ENCODE results near the gene PEAK1. TPM values are rescaled to one million over a fixed set of nuclear protein-coding genes. Genes with fewer than 3 reads are reported as not detected.

The PEAK1 gene
- total RNA-seq, 1 donor from 2014 or later, result 10.2 TPM

DNA sequence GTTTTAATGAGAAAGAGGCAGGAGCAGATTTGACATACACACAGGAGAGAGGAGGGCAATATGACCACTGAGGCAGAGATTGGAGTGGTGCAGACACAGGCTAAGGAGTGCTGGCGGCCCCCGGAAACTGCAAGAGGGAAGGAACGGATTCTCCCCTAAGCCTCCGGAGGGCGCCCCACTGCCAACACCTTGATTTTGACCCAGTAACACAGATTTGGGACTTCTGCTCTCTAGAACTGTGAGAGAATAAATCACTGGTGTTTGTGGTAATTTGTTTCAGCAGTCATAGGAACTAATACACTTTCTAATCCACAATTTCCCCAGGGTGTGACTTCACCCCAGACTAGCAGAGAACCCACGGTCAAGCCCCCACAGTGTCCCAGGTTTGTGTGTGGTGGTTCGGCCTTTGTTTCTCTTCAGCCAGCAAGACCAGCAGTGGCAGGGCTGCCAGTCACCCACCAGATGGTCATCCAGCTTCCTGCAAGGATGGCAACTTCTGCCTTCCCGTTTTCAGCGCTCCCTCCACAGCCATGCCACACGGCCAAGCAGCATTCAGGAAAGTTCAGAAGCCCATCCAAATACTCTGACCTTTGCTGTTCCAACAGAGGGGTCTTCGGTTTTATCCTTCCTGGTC, 325.4 kb downstream of the PEAK1 start:
- TF ChIP-seq, protein P1, sequence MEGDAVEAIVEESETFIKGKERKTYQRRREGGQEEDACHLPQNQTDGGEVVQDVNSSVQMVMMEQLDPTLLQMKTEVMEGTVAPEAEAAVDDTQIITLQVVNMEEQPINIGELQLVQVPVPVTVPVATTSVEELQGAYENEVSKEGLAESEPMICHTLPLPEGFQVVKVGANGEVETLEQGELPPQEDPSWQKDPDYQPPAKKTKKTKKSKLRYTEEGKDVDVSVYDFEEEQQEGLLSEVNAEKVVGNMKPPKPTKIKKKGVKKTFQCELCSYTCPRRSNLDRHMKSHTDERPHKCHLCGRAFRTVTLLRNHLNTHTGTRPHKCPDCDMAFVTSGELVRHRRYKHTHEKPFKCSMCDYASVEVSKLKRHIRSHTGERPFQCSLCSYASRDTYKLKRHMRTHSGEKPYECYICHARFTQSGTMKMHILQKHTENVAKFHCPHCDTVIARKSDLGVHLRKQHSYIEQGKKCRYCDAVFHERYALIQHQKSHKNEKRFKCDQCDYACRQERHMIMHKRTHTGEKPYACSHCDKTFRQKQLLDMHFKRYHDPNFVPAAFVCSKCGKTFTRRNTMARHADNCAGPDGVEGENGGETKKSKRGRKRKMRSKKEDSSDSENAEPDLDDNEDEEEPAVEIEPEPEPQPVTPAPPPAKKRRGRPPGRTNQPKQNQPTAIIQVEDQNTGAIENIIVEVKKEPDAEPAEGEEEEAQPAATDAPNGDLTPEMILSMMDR (IDR thresholded peaks at IDR 0.05; ENCODE audit: insufficient read depth, low read length, poor library complexity, severe bottlenecking), result no peak
- Histone ChIP-seq H3K36me3 (ENCODE audit: control insufficient read depth, insufficient read depth, low read length) (no peaks in the 10 kb centered on the region), H3K27me3 (ENCODE audit: control insufficient read depth, insufficient read depth, low read length) (no peaks in the 10 kb centered on the region), H3K4me3 (ENCODE audit: low read depth, low read length) (no peak overlapping the region)
- no peak for DNase-seq (ENCODE audit: low read depth)

DNA sequence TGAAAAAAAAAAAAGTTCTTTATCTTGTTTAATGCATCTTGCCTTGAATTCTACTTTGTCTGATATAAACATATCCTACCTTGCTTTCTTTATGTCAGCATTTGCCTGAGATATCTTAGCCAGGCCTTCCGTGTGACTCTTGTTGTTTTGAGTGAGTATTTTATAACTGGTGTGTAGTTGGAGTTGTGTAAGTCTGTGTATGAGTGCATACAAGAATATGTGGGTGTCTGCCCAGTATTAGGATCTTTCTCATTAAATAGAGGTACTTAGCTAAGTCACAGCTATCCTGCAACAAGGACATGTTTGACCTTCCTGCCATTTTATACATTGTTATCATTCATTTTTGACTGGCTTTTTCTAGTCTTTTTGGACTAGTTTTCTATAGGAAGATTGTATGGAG, 326.5 kb downstream of the PEAK1 start:
- Histone ChIP-seq H3K4me3 (ENCODE audit: low read depth, low read length) (no peak overlapping the region), H3K27me3 (ENCODE audit: control insufficient read depth, insufficient read depth, low read length) (no peaks in the 10 kb centered on the region), H3K36me3 (ENCODE audit: control insufficient read depth, insufficient read depth, low read length) (no peaks in the 10 kb centered on the region)
- no peak for DNase-seq (ENCODE audit: low read depth)
- TF ChIP-seq, protein P1 (IDR thresholded peaks at IDR 0.05; ENCODE audit: insufficient read depth, low read length, poor library complexity, severe bottlenecking), result no peak

DNA sequence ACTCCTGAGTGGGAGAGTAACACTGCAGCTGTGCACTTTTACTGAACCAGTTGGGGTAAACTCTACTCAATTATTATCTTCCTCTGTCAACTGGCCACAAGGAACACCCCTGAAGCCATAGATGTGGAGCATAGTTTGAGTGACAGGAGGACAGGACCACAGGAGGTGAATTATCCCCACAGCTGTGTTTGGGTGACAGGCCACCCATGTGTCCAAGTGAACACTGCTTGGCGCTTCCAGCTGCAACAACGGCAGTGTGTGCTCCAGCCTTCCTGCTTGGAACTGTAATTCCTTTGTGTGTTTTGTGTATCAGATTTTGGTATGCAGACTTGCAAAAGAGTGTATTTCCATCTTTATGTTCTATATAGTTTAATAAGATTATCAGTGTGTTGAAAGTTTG, 328.8 kb downstream of the PEAK1 start:
- Histone ChIP-seq H3K4me3 (ENCODE audit: low read depth, low read length) (no peak overlapping the region), H3K27me3 (ENCODE audit: control insufficient read depth, insufficient read depth, low read length) (no peaks in the 10 kb centered on the region), H3K36me3 (ENCODE audit: control insufficient read depth, insufficient read depth, low read length) (no peaks in the 10 kb centered on the region)
- TF ChIP-seq, protein P1 (IDR thresholded peaks at IDR 0.05; ENCODE audit: insufficient read depth, low read length, poor library complexity, severe bottlenecking), result no peak
- no peak for DNase-seq (ENCODE audit: low read depth)

DNA sequence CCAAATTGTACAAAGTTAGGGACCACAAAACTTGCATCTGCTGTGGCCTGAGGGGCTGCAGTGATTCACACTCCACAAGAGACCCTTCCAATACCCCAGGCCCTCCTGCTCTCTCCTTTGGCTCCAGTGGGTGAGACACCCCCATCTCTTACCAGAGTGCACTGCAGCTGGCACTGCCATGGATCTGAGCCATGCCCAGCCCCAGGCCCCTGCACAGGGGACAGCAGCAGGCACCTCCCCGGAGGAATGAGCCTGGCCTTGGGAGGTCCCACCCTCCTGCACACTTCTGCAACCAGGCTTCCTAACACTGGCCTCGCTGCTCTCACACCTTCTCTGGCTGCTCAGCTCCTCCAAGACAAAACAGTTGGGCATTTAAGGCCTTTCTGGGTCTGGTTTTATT, 332.7 kb downstream of the PEAK1 start:
- Histone ChIP-seq H3K4me3 (ENCODE audit: low read depth, low read length) (no peak overlapping the region), H3K36me3 (ENCODE audit: control insufficient read depth, insufficient read depth, low read length) (peaks cover 1% of the 10 kb centered on the region), H3K27me3 (ENCODE audit: control insufficient read depth, insufficient read depth, low read length) (no peaks in the 10 kb centered on the region)
- DNase-seq (ENCODE audit: low read depth), result no peak
- TF ChIP-seq, protein P1 (IDR thresholded peaks at IDR 0.05; ENCODE audit: insufficient read depth, low read length, poor library complexity, severe bottlenecking), result no peak

DNA sequence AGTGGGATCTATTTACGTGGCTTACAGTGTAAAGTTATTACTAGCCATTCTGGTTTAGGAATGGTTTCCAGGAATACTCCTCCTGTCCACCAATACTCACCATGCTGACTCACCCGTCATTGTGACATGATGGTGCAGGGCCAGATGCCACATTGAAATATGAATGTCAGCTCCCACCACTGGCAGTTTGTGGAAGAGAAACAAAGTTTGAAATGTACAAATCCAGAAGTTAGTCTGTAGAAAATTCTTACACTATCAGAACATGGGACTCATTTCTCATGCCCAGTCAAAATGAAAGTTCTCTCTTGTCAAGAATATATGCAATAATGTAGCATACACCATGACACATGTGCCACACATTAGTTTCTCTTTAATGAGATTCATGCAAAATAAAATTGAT, 334.6 kb downstream of the PEAK1 start:
- Histone ChIP-seq H3K4me3 (ENCODE audit: low read depth, low read length) (no peak overlapping the region), H3K27me3 (ENCODE audit: control insufficient read depth, insufficient read depth, low read length) (no peaks in the 10 kb centered on the region), H3K36me3 (ENCODE audit: control insufficient read depth, insufficient read depth, low read length) (peaks cover 1% of the 10 kb centered on the region)
- DNase-seq (ENCODE audit: low read depth), result no peak
- TF ChIP-seq, protein P1 (IDR thresholded peaks at IDR 0.05; ENCODE audit: insufficient read depth, low read length, poor library complexity, severe bottlenecking), result no peak

DNA sequence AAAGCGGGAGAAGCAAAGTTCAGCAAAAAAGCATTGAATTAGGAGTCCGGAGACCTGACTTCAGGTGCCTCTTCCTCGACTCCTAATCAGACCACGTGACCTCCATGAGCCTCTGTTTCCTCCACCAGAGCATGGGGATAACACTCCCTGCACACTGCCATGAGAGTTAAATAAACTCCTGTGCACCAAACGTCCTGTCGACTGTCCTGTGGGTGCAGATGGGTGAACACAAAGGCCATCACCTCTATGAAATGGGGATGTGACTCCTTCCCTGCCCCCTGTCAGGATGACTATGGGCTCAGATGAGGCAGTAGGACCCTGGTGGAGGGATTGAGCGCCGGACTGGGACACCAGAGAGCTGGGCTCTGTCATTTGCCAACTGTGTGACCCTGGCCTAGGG, 335.5 kb downstream of the PEAK1 start:
- Histone ChIP-seq H3K27me3 (ENCODE audit: control insufficient read depth, insufficient read depth, low read length) (no peaks in the 10 kb centered on the region), H3K4me3 (ENCODE audit: low read depth, low read length) (no peak overlapping the region), H3K36me3 (ENCODE audit: control insufficient read depth, insufficient read depth, low read length) (peaks cover 1% of the 10 kb centered on the region)
- no peak for DNase-seq (ENCODE audit: low read depth)
- TF ChIP-seq, protein P1 (IDR thresholded peaks at IDR 0.05; ENCODE audit: insufficient read depth, low read length, poor library complexity, severe bottlenecking), result no peak

All from kidney epithelial cell (primary cell).